H1 (cell line): ENCODE data around the gene BCL3. TPM values are rescaled to one million over a fixed set of nuclear protein-coding genes. Genes with fewer than 3 reads are reported as not detected.

Experiments
- CTCF ChIA-PET: fragments of 300-600 bp; sonication (Branson Sonifier 250); formaldehyde crosslinking; loops from one replicate; lab custom pipeline; 2021; ENCODE audit not compliant: partially characterized antibody; lab: Charles Lee
- POLR2A ChIA-PET: fragments of 300-600 bp; sonication (Branson Sonifier 250); formaldehyde crosslinking; loops from one replicate; lab custom pipeline; 2021; ENCODE audit warnings: inconsistent platforms; ENCODE audit not compliant: partially characterized antibody; lab: Charles Lee
- DNase-seq, 2 experiments: peaks; one replicate each; pipeline versions ENCODE4 v3.0.0 to v3.0.0-alpha.2; 2010 to 2022; ENCODE audit warnings: low spot score in 2 of 2, low read depth in 1 of 2, mixed read lengths in 1 of 2
- FAIRE-seq: peaks from 2 replicates; lab custom pipeline; 2011; peaks lifted over from hg19 to GRCh38; lab: Jason Lieb, UNC
- H2AFZ ChIP-seq: 2 replicates; pipeline ENCODE4 v1.8.1; 2012; ENCODE audit warnings: low read length, inconsistent platforms
- H2AK5ac ChIP-seq: 2 replicates; pipeline ENCODE4 v1.6.1; 2013; ENCODE audit warnings: low read depth, low read length
- H2BK120ac ChIP-seq: replicated peaks from 2 replicates; pipeline ENCODE3; 2013; ENCODE audit warnings: low read depth, low read length, inconsistent platforms
- H2BK12ac ChIP-seq: 2 replicates; pipeline ENCODE4 v1.6.1; 2013; ENCODE audit warnings: low read depth, low read length
- H2BK15ac ChIP-seq: 2 replicates; pipeline ENCODE4 v1.6.1; 2013; ENCODE audit warnings: low read length
- H2BK20ac ChIP-seq: 2 replicates; pipeline ENCODE4 v1.6.1; 2013; ENCODE audit warnings: low read length
- H2BK5ac ChIP-seq: 2 replicates; pipeline ENCODE4 v1.6.1; 2013; ENCODE audit warnings: low read depth, low read length
- H3K14ac ChIP-seq: 2 replicates; pipeline ENCODE4 v1.6.1; 2013; ENCODE audit warnings: inconsistent platforms; ENCODE audit not compliant: insufficient read length
- H3K18ac ChIP-seq: 2 replicates; pipeline ENCODE4 v1.6.1; 2013; ENCODE audit warnings: low read length; ENCODE audit errors: extremely low read depth
- H3K23ac ChIP-seq: 2 replicates; pipeline ENCODE4 v1.6.1; 2013; ENCODE audit warnings: inconsistent platforms; ENCODE audit not compliant: insufficient read length
- H3K23me2 ChIP-seq: 2 replicates; pipeline ENCODE4 v1.6.1; 2013; ENCODE audit warnings: low read depth, low read length
- H3K27ac ChIP-seq: 2 replicates; pipeline ENCODE4 v1.6.1; 2011; ENCODE audit warnings: low read depth, low read length, inconsistent platforms
- H3K27me3 ChIP-seq, 4 experiments: replicated peaks in 1 of 4; 1 replicate in 1 of 4; 2 replicates in 3 of 4; pipeline versions ENCODE4 v1.6.1 to v1.8.1; 2011 to 2013; ENCODE audit warnings: low read length in 3 of 4, mild to moderate bottlenecking in 3 of 4, inconsistent platforms in 2 of 4, mixed read lengths in 2 of 4, moderate library complexity in 1 of 4; ENCODE audit not compliant: control insufficient read depth in 3 of 4, insufficient read depth in 3 of 4; ENCODE audit errors: extremely low read depth in 1 of 4
- H3K36me3 ChIP-seq, 4 experiments: 2 replicates each; pipeline versions ENCODE4 v1.6.1 to v1.8.1; 2011 to 2013; ENCODE audit warnings: mild to moderate bottlenecking in 4 of 4, low read length in 3 of 4, moderate library complexity in 2 of 4, control low read depth in 1 of 4, inconsistent platforms in 1 of 4; ENCODE audit not compliant: insufficient read depth in 4 of 4, control insufficient read depth in 2 of 4
- H3K4ac ChIP-seq: replicated peaks from 2 replicates; pipeline ENCODE3; 2013; ENCODE audit warnings: low read length, low read depth, mixed read lengths, inconsistent platforms; ENCODE audit not compliant: insufficient read length
- H3K4me1 ChIP-seq, 4 experiments: replicated peaks in 1 of 4; 1 replicate in 1 of 4; 2 replicates in 3 of 4; pipeline versions ENCODE4 v1.6.1 to v1.8.1; 2011 to 2013; ENCODE audit warnings: low read length in 3 of 4, inconsistent platforms in 2 of 4, mixed read lengths in 1 of 4; ENCODE audit not compliant: insufficient read depth in 4 of 4, control insufficient read depth in 3 of 4
- H3K4me2 ChIP-seq, 2 experiments: 2 replicates each; pipeline versions ENCODE4 v1.6.1 to v1.8.1; 2011 to 2013; ENCODE audit warnings: low read depth in 2 of 2, low read length in 2 of 2, control low read depth in 1 of 2, inconsistent platforms in 1 of 2, mild to moderate bottlenecking in 1 of 2; ENCODE audit not compliant: insufficient read depth in 1 of 2
- H3K4me3 ChIP-seq, 4 experiments: fragments of 200-600, 300-600 bp in 1 of 4; sonication (generic), shearing (Covaris generic), sonication (Bioruptor Twin) in 1 of 4; 2 replicates each; pipeline versions ENCODE4 v1.5.1 to v1.8.1; 2011 to 2016; ENCODE audit warnings: low read length in 4 of 4, low read depth in 3 of 4, control low read depth in 2 of 4, inconsistent platforms in 2 of 4, mild to moderate bottlenecking in 2 of 4, mixed read lengths in 1 of 4, moderate library complexity in 1 of 4; ENCODE audit not compliant: insufficient read depth in 2 of 4; ENCODE audit errors: extremely low read depth in 1 of 4
- H3K56ac ChIP-seq: replicated peaks from 2 replicates; pipeline ENCODE3; 2013; ENCODE audit warnings: low read depth, mild to moderate bottlenecking, mixed read lengths, low read length, inconsistent platforms; ENCODE audit not compliant: insufficient read length
- H3K79me1 ChIP-seq: 2 replicates; pipeline ENCODE4 v1.6.1; 2013; ENCODE audit warnings: low read depth, low read length, control low read depth
- H3K79me2 ChIP-seq, 2 experiments: 2 replicates each; pipeline versions ENCODE4 v1.6.1 to v1.8.1; 2012 to 2013; ENCODE audit warnings: low read length in 2 of 2, mild to moderate bottlenecking in 2 of 2, inconsistent platforms in 1 of 2; ENCODE audit not compliant: insufficient read depth in 2 of 2, control insufficient read depth in 1 of 2
- H3K9ac ChIP-seq, 4 experiments: replicated peaks in 1 of 4; 1 replicate in 1 of 4; 2 replicates in 3 of 4; pipeline versions ENCODE4 v1.6.1 to v1.8.1; 2011 to 2013; ENCODE audit warnings: low read depth in 3 of 4, low read length in 3 of 4, control low read depth in 2 of 4, mild to moderate bottlenecking in 2 of 4, moderate library complexity in 2 of 4, inconsistent platforms in 1 of 4; ENCODE audit errors: extremely low read depth in 1 of 4
- H3K9me3 ChIP-seq, 2 experiments: 2 replicates each; pipeline versions ENCODE4 v1.6.1 to v1.8.1; 2012 to 2013; ENCODE audit warnings: mild to moderate bottlenecking in 2 of 2, moderate library complexity in 2 of 2, control low read depth in 1 of 2, inconsistent platforms in 1 of 2, low read depth in 1 of 2, low read length in 1 of 2, mixed read lengths in 1 of 2; ENCODE audit not compliant: insufficient read depth in 2 of 2
- H4K20me1 ChIP-seq, 2 experiments: replicated peaks in 1 of 2; 2 replicates each; pipeline versions ENCODE3 to v1.8.1; 2011 to 2013; ENCODE audit warnings: inconsistent platforms in 2 of 2, low read length in 2 of 2, mild to moderate bottlenecking in 1 of 2; ENCODE audit not compliant: insufficient read depth in 2 of 2, control insufficient read depth in 1 of 2
- H4K5ac ChIP-seq: 2 replicates; pipeline ENCODE4 v1.6.1; 2013; ENCODE audit warnings: low read length, low read depth, mixed read lengths, inconsistent platforms; ENCODE audit not compliant: insufficient read length
- H4K8ac ChIP-seq: 2 replicates; pipeline ENCODE4 v1.8.0; 2013; ENCODE audit warnings: mild to moderate bottlenecking, moderate library complexity, low read length, inconsistent platforms; ENCODE audit not compliant: insufficient read depth; ENCODE audit errors: extremely low read depth
- H4K91ac ChIP-seq: replicated peaks from 2 replicates; pipeline ENCODE3; 2013; ENCODE audit warnings: low read length, mixed read lengths, inconsistent platforms; ENCODE audit not compliant: insufficient read length
- BACH1 ChIP-seq: IDR thresholded peaks from 2 replicates; pipeline ENCODE4 v1.6.1; 2012; ENCODE audit warnings: low read length, improper control_type of control experiment
- BRCA1 ChIP-seq: IDR thresholded peaks from 2 replicates; pipeline ENCODE4 v1.6.1; 2012; ENCODE audit warnings: low read depth, low read length, improper control_type of control experiment
- CBX5 ChIP-seq: fragments of 300-800, 300-1000 bp; sonication (generic); IDR thresholded peaks from 2 replicates; pipeline ENCODE4 v1.7.1; 2016; ENCODE audit warnings: antibody characterized with exemption, low read length, low read depth
- EGR1 ChIP-seq: IDR thresholded peaks from 2 replicates; pipeline ENCODE4 v1.6.1; 2011; ENCODE audit warnings: low read depth, low read length, borderline replicate concordance
- GABPA ChIP-seq: IDR thresholded peaks from 2 replicates; pipeline ENCODE4 v1.6.1; 2011; ENCODE audit warnings: mild to moderate bottlenecking, low read length, moderate library complexity, borderline replicate concordance; ENCODE audit not compliant: insufficient read depth
- GTF2F1 ChIP-seq: IDR thresholded peaks from 2 replicates; pipeline ENCODE4 v1.6.1; 2012; ENCODE audit warnings: low read depth, low read length, improper control_type of control experiment, borderline replicate concordance
- RAD21 ChIP-seq, 2 experiments: IDR thresholded peaks in 1 of 2; conservative IDR thresholded peaks in 1 of 2; 2 replicates each; pipeline ENCODE4 v1.6.1; 2011; ENCODE audit warnings: low read depth in 2 of 2, low read length in 2 of 2, improper control_type of control experiment in 1 of 2, inconsistent platforms in 1 of 2, mild to moderate bottlenecking in 1 of 2, moderate library complexity in 1 of 2
- RXRA ChIP-seq: IDR thresholded peaks from 2 replicates; pipeline ENCODE4 v1.6.1; 2011; ENCODE audit warnings: low read depth, mild to moderate bottlenecking, low read length, moderate library complexity; ENCODE audit not compliant: insufficient read depth
- SRF ChIP-seq: IDR thresholded peaks from 2 replicates; pipeline ENCODE4 v1.6.1; 2011; ENCODE audit warnings: mild to moderate bottlenecking, low read depth, low read length, moderate library complexity
- WGBS, 2 experiments: shearing (Covaris generic) in 1 of 2; methylation state at CpG; one replicate each; pipeline versions ENCODE4 v1.1.6 to v1.1.7; 2013 to 2015; ENCODE audit warnings: low lambda C conversion rate in 2 of 2, mixed read lengths in 2 of 2, inconsistent platforms in 1 of 2, low coverage in 1 of 2, missing lambda C conversion rate in 1 of 2; ENCODE audit not compliant: insufficient replicate concordance in 2 of 2, insufficient coverage in 1 of 2, insufficient read length in 1 of 2; ENCODE audit errors: extremely low coverage in 1 of 2, missing lambda C conversion rate in 1 of 2; 5-methylcytosine and 5-hydroxymethylcytosine counted together
- polyA plus RNA-seq, 7 experiments: library from polyadenylated mRNA; depleted of rRNA in 3 of 7; stranded (reverse) in 5 of 7; unstranded in 2 of 7; fragments of >200 nt in 5 of 7; fragments of 200-250 nt in 2 of 7; gene quantifications; 1 replicate in 5 of 7; 2 replicates in 1 of 7; 4 replicates in 1 of 7; pipeline versions ENCODE4 v1.2.1 to v1.2.3, GENCODE V29; 2011 to 2013; ENCODE audit warnings: missing spikeins in 2 of 7, mixed read lengths in 2 of 7
- total RNA-seq: library from RNA; stranded (reverse); fragmentation: NEBNext Ultra II Directional; extraction: Animal tissue kit (Norgen Biotek cat#: 25700); gene quantifications from 2 replicates; pipeline ENCODE4 v1.2.1, GENCODE V29; 2021

Gene BCL3
- total and polyA plus RNA-seq, 2 of the 8 experiments (the other 6 are each of a cell fraction or from before 2014, with no cell fraction given): 0.88 to 2.4 TPM

- no peaks in the 10 kb centered on the region for H3K23me2 ChIP-seq
- H2BK20ac ChIP-seq: no peak overlapping the region
- H2BK15ac ChIP-seq: no peak overlapping the region
- H4K91ac ChIP-seq: no peak overlapping the region
- no peak overlapping the region for H3K56ac ChIP-seq
- H3K4me3 ChIP-seq: no peak overlapping the region
- H3K4me1 ChIP-seq: no peaks in the 10 kb centered on the region
- H3K36me3 ChIP-seq: no peaks in the 10 kb centered on the region
- H3K79me2 ChIP-seq: no peaks in the 10 kb centered on the region
- no peaks in the 10 kb centered on the region for H3K79me1 ChIP-seq
- H3K9me3 ChIP-seq: no peaks in the 10 kb centered on the region
- no peak overlapping the region for H3K18ac ChIP-seq
- TF ChIP-seq CBX5: no peak
- no peak for TF ChIP-seq RAD21 (IDR thresholded peaks at IDR 0.05 in 1 of 2, conservative IDR thresholded peaks at IDR 0.05 in 1 of 2; ENCODE audit: low read depth in 2 of 2, low read length in 2 of 2)
- no peak for TF ChIP-seq BACH1
- TF ChIP-seq EGR1: no peak
- TF ChIP-seq BRCA1: no peak
- no peak for TF ChIP-seq RXRA
- no peak for TF ChIP-seq SRF
- TF ChIP-seq GABPA: no peak
- no peak for TF ChIP-seq GTF2F1
- H3K23ac ChIP-seq: no peak overlapping the region
- H3K27me3 ChIP-seq: no peaks in the 10 kb centered on the region; a peak in 1 of 7 replicates
- H4K20me1 ChIP-seq: no peaks in the 10 kb centered on the region
- no peak overlapping the region for H2AK5ac ChIP-seq
- no peak overlapping the region for H2BK5ac ChIP-seq
- H3K14ac ChIP-seq: no peak overlapping the region
- FAIRE-seq (no peak), DNase-seq (no peak)
- no peak overlapping the region for H3K9ac ChIP-seq
- ChIA-PET POLR2A (interaction anchor here (0.7 to 2.3 kb wide), 2 partner anchors 22 to 128 kb away, joined by 3 to 4 read pairs; no protein-coding TSS in a partner anchor), CTCF (interaction anchor here (0.7 to 20.6 kb wide), 11 partner anchors 11 to 159 kb away, joined by 3 to 468 read pairs (median 4); partner anchors contain the start of genes BCAM and NECTIN2)
- no peak overlapping the region for H3K4me2 ChIP-seq
- H4K5ac ChIP-seq: no peak overlapping the region
- no peak overlapping the region for H2BK120ac ChIP-seq
- no peak overlapping the region for H4K8ac ChIP-seq
- H2AFZ ChIP-seq: no peak overlapping the region
- no peak overlapping the region for H2BK12ac ChIP-seq
- 94% methylated on average over 8 of the region's 8 CpGs; no CpG with 5 or more reads in 1 of the 2 experiments for WGBS, 2 experiments
- no peak overlapping the region for H3K27ac ChIP-seq
- H3K4ac ChIP-seq: no peak overlapping the region
Measured at GRCh38 chr19:44729516-44730033, 18.9 kb upstream of the BCL3 start.
